ENCODE results near the gene TRAF3IP3.

The TRAF3IP3 gene, protein sequence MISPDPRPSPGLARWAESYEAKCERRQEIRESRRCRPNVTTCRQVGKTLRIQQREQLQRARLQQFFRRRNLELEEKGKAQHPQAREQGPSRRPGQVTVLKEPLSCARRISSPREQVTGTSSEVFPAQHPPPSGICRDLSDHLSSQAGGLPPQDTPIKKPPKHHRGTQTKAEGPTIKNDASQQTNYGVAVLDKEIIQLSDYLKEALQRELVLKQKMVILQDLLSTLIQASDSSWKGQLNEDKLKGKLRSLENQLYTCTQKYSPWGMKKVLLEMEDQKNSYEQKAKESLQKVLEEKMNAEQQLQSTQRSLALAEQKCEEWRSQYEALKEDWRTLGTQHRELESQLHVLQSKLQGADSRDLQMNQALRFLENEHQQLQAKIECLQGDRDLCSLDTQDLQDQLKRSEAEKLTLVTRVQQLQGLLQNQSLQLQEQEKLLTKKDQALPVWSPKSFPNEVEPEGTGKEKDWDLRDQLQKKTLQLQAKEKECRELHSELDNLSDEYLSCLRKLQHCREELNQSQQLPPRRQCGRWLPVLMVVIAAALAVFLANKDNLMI

DNA sequence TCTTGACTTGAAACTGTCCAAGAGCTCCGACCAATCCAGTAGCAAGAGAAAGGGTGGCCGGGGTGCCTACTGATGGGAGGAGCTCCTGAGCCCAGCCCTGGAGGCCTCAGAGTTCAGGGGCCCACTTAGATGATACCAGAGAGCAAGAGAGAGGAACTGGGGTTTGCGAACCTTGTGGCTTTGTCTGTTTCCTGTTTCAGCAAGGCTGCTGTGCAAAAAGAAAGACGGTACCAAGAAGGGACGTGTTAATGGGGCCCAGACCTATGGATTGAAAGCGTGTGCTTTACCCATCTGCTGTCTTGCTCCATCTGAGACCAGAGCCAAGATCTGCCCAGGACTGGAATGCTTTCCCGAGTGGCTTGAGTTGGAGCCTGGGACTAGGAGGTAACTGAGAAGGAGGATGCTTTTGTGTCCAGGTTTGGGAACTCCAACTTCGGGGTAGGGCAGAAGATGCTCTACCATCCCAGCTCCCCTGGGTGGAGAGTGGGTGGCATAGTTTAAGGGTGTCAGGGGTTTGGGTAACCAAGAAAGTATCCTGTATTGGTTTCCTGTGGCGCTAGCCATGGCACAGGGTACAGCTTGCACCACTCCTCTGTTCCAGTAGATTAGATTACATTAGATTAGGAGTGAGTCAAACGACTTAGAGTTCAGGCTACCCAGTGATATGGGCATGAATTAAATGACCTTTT, at the start of gene TRAF3IP3:
TSS of gene TRAF3IP3 (plus strand) at position 128 of the 689 bp plus-strand sequence. CDS start 3,987 bp downstream, outside the sequence.
- DNase-seq (ENCODE audit: low read depth): peak; percentile 56

DNA sequence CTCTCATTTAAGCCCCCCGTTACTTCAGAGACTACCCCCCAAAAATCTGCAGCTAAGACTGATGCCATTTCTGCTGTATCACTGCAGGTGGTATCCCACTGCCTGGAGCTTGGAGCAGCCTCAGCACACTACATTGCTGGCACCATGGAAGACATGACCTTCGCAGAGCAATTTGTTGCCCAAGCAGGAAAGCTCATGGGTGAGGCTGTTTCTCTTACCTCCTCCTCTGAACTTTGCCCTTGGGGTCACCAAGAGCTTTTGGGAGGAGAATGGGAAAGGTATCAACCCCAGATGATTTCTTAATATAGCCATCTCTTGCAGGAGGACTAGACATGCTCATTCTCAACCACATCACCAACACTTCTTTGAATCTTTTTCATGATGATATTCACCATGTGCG, 49.2 kb upstream of the TRAF3IP3 start:
- no peak for DNase-seq (ENCODE audit: low read depth)

DNA sequence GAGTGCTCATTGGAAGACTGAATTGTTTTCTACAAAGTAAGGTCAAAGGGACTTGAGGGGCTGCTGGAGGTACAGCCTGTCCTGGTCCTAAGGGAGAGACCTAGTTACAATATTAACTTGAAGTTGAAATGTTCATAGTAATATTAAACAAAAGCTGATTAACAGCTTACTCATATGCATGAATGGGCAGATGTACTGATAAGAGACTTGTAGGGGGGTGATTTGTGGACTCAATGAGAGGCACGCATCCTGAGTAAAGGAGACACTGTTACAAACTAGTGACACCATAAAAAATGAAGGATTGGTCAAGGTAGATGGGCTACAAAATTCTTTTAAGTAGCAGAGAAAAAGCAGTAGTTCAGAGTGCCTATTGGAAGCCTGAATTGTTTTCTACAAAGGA, 48.5 kb upstream of the TRAF3IP3 start:
- DNase-seq (ENCODE audit: low read depth): no peak

DNA sequence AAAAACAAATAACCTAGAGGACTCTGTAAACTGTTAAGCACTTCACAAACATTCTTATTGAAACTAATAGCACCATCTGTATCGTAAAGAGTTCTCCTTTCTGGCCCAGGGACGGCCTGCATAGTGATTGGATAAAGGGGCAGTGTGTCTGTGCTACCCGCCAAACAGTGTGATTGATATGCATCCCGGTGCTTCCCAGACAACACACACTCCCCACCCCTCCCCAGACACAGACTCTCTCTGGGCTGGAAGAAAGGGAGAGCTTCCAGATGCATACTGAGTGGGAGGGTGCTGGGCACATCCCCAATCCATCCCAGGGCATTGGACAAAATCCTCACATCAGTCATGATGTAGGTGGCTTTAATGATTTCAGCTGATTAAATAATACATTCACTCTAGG, 47.6 kb upstream of the TRAF3IP3 start:
- no peak for DNase-seq (ENCODE audit: low read depth)

DNA sequence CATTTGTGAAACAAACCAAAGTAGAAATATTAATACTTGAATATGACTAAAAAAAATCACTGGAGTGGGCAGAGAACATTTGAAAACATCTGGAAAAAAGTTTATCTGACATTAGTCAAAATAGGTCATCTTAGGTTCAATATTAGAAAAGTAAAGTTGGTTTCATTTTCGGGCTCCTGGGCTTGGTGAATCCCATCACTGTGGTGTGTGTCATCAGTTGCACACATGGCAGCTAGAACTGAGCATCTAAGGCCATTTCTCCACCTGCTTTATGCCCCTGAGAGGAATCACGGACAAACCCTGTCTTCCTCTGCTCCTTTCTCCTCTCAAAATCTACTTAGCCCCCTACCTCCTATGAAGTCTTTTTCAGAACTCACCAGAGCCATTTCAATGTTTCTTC, 45.8 kb upstream of the TRAF3IP3 start:
- DNase-seq (ENCODE audit: low read depth): no peak

DNA sequence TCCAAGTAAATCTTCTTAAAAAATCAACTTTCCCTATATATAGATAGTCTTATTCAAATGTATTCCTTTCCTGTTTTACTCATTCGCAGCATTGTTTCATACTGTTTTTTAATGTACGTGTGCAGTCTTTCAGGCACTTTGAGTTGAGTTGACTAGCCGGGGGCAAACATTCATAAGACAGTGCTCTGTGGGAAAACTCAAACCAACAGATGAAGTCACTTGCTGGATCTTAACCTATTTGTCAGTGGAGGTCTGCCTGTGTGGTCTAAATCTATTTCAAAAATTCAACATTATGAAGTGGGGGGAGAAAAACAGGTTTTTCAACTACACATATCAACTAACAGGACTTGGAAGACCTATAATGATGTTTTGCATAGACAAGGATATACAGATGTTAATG, 45.0 kb upstream of the TRAF3IP3 start:
- no peak for DNase-seq (ENCODE audit: low read depth)

DNA sequence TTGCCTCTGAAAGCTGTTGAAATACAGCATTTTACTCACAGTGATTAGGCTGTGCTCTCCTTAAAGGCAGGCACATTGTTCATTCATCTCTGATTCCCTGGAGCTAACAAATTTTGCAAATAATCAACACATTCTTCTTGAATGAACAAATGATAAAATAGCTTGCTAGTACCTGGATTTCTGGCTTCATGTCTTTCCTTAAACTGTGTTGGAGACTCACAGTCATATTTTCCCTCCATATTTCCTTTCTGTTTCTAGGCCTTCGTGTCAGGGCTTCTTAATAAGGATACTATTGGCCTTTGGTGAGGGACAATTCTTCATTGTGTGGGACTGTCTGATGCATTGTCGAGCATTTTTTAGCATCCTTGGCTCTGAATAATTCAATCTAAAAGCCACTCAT, 41.5 kb upstream of the TRAF3IP3 start:
- DNase-seq (ENCODE audit: low read depth): no peak

DNA sequence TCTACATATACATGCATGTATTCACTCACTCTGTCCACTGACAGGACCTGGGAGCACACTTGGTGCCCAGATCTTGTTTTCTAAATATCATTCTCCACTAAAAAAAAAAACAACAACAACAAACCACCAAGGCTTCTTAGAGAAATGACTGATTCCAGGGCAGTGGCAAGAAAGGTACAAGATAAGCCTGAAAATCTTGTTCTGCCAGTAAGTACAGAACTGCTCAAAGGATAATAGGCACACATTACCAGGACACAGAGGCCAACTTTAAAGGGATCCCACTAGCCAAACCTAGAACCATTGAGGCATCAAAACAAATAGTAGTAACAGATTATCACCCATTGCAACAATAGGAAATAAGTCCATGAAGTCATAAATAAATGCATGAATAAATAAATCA, 40.5 kb upstream of the TRAF3IP3 start:
- no peak for DNase-seq (ENCODE audit: low read depth)

DNA sequence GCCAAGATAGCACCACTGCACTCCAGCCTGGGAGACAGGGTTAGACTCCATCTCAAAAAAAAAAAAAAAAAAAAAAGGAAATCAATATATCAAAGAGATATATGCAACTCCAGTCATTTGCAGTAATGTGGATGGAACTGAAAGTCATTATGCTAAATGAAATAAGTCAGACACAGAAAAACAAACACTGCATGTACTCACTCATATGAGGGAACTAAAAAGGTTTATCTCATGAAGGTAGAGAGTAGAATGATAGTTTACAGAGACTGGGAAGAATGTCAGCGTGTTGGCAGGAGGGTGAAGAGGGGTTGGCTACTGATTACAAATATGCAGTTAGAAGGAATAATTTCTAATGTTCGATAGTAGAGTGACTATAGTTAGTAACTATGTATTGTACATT, 38.0 kb upstream of the TRAF3IP3 start:
- DNase-seq (ENCODE audit: low read depth): no peak

DNA sequence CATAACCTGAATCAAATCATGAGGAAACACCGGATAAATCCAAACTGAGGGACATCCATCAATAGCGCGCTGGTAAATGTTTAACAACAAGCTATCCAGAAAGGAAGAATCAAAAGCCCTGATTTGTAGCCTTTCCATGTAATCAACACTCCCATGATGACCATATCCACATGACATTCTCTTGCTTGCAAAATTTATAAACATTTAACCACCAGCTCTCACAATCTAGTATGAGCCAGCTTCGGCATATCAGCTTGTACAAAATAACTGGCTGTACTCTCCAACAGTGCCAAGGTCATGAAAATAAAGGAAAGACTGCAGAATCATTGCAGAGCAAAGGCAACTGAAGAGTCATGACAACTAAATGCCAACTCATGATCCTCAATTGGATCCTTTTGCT, 35.5 kb upstream of the TRAF3IP3 start:
- no peak for DNase-seq (ENCODE audit: low read depth)

DNA sequence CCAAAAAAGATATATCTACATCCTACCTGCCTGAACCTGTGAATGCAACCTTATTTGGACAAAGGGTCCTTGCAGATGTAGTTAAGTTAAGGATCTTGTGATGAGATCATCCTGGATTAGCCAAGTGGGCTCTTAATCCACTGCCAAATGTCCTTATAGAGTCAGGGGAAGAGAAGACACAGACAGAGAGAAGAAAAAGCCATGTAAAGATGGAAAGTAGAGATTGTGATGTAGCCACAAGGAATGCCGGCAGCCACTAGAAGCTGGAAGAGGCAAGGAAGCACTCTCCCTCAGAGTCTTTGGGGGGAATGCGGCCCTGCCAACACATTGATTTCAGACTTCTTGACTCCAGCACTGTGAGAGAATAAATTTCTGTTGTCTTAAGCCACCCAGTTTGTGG, 35.0 kb upstream of the TRAF3IP3 start:
- DNase-seq (ENCODE audit: low read depth): no peak

DNA sequence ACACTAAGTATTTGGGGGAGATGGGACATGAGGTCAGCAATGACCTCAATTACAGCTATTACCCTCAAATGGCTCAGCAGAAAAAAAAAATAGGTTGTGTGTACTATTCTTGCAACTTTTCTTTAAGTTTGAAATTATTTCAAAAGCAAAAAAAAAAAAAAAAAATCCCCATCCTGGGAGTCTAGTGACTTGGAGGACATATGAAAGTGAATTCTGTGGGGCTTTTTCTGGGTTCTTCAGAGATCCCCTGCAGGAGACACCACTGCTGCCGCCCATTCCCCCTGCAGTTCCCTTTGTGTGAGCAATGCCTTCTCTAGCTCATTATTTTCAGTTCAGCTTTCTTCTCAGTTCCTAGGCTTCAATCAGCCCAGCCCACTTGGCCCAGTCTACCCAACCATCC, 34.5 kb upstream of the TRAF3IP3 start:
- DNase-seq (ENCODE audit: low read depth): no peak

DNA sequence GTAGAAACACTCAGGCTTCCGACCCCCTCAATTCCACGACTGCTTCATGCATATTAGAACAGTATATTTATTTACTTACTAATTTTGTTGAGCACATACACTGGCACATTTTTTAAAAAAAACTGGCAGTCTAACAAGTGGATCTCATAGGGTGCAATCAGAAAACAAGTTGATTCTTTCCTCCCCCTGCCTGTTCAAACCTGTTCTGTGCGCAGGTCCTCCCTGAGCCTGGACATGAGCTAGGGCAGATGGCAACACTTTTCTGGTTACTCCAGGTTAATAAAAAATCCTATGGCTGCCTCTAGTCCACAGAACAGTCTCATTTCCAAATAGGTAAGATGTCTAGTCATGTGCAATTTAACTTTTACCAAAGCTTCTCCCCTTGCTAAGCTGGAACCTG, 32.6 kb upstream of the TRAF3IP3 start:
- DNase-seq (ENCODE audit: low read depth): no peak

DNA sequence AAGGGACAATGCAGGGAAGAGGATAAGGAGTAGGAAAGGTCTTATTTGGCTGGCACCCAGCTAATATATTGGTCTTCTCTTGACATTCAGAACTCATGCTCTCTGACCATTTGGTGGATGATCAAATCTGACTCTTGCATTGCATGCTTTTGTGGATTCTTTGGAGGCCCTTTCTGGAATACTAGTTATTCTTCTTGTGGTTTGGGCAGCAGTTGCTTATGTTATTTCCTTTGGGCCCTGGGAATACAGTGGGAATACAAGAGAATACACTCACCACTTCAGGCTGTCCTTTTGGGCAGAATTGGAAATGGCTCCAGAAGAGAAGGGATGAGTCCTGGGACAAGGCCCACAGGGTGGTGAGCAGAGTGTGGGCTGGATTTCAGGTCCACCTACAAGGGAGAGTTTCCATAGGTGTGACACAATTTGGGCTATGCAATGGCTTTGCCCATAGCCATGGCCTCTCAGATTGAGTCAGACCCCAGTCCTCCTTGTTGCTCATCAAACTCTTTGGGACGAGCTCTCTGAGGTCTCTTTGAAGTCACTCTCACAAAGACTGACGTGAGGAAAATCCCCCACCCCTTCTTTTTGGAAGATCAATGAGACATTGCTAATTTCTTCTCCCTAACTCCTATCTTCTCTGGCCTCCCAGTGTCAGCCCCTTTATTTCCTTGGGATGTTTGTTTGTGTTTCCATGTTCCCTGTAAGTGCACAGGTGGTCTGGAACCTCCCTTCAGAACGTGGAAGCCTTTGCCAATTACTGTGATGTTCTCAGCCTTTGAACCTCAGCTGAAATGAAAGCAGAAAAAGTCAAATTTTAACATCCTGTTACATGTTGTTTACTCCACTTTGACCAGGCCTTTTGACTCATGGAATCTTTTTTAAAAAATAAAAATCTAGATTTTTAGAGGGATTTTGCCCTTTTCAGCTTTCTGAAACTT, 31.8 kb upstream of the TRAF3IP3 start:
- no peak for DNase-seq (ENCODE audit: low read depth)

DNA sequence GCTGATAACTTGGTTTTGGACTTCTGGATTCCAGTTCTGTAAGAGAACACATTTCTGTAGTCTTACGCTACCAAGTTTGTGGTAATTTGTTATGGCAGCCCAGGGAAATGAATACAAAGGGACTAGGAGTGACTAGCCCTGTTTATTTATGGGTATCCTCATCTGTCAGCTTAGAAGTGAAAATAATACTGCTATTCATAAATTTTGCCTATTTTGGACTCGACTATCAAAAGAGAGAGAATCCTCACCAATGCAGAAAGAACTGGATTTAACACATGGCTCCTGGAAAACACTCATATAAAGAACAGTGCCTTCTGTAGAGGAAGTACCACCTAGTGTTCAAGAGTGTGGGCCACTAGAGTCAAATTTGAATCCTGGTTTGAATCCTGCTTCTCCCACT, 28.6 kb upstream of the TRAF3IP3 start:
- DNase-seq (ENCODE audit: low read depth): no peak

DNA sequence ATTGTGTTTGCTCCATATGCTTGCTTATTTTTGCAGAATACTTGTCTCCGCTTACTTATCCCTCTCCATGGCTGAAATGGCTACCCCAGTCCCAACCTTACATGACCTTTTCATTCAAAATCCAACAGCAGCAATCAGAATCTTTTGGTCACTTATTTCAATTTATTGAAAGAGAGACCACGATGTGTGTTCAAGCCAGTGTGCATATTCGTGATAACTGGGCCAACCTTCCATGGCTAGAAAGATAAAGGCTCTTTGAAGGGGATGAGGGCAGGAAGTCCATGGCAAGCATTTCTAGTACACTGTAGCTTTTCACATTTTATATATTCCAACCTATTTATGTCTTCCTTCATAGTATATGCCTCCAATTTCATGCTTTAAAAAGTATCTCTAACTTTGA, 28.1 kb upstream of the TRAF3IP3 start:
- no peak for DNase-seq (ENCODE audit: low read depth)

DNA sequence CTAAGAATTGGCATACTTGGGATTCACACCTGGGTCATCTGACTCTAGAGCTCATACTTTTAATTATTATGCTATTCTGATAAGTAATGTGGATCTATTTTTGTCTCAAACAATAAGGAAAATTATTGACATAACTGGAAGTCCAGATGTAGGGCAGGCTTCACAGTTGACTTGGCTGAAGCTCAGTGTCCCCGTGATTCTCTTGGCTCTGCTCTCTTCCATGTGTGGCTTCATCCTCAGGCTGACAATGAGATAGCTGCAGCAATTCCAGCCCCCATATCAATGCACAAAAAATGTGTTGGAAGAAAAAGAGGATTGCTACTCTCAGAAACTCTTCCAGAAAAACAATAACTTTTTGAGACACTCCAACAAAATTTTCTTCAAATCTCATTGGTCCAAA, 27.4 kb upstream of the TRAF3IP3 start:
- no peak for DNase-seq (ENCODE audit: low read depth)

DNA sequence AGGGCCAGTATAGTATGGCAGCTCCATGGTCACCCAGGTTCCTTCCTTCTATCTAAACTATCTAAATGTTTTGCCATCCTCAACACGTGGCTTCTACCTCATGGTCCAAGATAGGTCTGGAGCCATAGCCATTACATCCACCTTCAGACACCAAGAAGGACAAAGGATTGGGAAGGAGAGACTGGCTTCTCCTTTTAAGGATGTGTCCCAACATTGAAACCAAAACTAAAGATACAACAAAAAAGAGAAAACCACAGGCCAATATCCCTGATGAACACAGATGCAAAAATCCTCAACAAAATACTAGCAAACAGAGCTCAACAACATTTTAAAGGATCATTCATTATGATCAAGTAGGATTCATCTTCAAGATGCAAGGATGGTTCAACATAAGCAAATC, 26.4 kb upstream of the TRAF3IP3 start:
- DNase-seq (ENCODE audit: low read depth): no peak

DNA sequence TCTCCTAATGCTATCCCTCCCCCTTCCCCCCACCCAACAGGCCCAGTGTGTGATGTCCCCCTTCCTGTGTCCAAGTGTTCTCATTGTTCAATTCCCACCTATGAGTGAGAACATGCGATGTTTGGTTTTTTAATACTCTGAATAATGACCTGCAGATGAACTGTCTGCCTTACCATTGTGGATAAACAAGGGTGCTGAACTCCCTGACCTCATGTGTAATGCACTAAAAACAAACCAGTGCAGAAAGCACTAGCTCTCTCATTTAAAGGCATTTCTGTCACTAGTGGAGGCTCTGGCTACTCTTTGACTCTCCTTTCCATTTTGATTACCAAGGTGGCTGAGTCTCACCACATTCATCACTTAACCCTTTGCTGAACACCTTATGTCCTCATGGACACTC, 23.1 kb upstream of the TRAF3IP3 start:
- DNase-seq (ENCODE audit: low read depth): no peak

DNA sequence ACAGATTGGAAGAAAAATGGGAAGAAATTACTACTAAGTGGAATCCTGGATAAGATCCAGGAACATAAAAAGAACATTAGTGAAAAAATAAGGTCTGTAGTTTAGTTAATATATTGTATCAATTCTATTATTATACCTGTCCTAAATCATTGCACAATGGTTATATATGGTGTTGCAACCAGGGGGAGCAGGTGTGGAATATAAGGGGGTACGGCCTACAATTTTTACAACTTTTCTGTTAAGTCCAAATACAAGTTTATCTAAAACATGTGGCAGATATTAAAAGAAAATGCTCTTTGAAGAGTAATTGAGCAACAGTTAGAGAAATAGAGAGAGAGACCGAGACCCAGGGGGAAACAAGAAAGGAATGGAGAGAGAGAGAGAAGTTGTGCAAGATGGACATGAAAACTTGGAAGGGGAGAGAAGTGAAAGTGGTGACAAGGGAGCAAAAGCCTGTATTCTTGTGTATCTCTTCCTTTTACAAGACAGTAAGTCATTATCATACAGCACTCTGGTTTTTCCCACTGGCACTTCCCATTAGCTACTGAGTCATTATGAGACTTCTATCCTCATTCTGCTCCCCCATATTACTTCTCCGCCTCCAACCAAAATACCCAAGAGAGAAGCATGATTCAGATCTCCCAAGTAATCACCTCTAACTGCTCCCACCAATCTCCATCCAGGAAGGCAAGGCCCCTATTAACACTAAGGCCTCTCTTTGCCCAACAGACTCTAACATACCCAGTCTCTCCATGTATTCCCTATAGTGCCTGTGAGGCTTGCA, 22.3 kb upstream of the TRAF3IP3 start:
- no peak for DNase-seq (ENCODE audit: low read depth)

DNA sequence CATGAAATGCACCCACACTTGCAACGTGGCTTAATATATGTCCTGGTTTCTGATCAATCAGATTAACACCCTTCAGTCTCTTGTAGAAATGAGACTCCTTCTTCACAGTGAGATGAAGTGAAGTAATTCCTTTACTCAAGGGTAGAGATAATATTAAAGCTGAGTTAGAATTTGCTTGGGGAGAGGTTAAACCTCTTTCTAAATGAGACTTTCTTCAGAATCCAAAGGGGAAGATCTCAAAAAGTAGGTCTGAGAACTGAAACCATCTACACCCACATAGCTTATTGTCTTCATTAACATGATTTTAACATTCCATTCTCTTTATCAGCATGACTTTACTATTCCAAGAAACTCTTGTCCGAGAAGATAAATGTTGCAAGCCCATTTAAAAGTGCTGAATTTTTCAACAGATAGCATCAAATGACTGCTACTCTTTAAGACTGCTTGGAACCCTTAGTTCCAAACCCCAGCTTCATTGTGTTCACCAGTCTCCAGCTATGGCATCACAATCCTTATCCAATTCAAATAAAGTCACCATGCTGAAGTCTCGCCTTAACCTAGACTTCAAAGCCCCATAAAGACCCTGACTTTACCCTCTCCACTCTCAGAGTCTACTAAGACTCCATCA, 19.2 kb upstream of the TRAF3IP3 start:
- DNase-seq (ENCODE audit: low read depth): no peak

Measured in stimulated activated CD8-positive, alpha-beta memory T cell treated with anti-CD3 and anti-CD28 coated beads, Interleukin-7, amount 100 ng/mL, for 24 hours (primary cell).